Suprapubic skin (tissue), 4 donors: ENCODE data around the gene CASK. TPM values are rescaled to one million over a fixed set of nuclear protein-coding genes. Genes with fewer than 3 reads are reported as not detected.

Source experiments
- DNase-seq, 2 donors: peaks; one replicate each; pipeline ENCODE4 v3.0.0-alpha.2; 2019; ENCODE audit warnings: low spot score in 2 of 2
- H3K27ac ChIP-seq: fragments of 200-600 bp; sonication (generic); one replicate; pipeline ENCODE4 v1.5.1; 2019
- H3K27me3 ChIP-seq: fragments of 200-600 bp; sonication (generic); one replicate; pipeline ENCODE4 v1.5.1; 2019
- H3K36me3 ChIP-seq: fragments of 200-600 bp; sonication (generic); one replicate; pipeline ENCODE4 v1.5.1; 2019
- H3K4me1 ChIP-seq: fragments of 200-600 bp; sonication (generic); one replicate; pipeline ENCODE4 v1.5.1; 2019
- H3K4me3 ChIP-seq: fragments of 200-600 bp; sonication (generic); one replicate; pipeline ENCODE4 v1.5.1; 2019; ENCODE audit warnings: mild to moderate bottlenecking
- H3K9me3 ChIP-seq: fragments of 200-600 bp; sonication (generic); one replicate; pipeline ENCODE4 v1.5.1; 2019
- CTCF ChIP-seq, 2 donors: fragments of 200-600 bp in 1 of 2; fragments of 450-650 bp in 1 of 2; sonication (generic) in 1 of 2; IDR thresholded peaks; one replicate each; pipeline ENCODE4 v1.5.1; 2016 to 2019; ENCODE audit warnings: antibody characterized with exemption in 2 of 2, mild to moderate bottlenecking in 1 of 2, moderate library complexity in 1 of 2
- EP300 ChIP-seq: sonication (generic); formaldehyde crosslinking; IDR thresholded peaks from one replicate; pipeline ENCODE4 v1.6.1; 2017; ENCODE audit warnings: antibody characterized with exemption
- POLR2A ChIP-seq, 2 donors: fragments of 450-650 bp; IDR thresholded peaks; one replicate each; pipeline ENCODE4 v1.6.1; 2017; ENCODE audit warnings: antibody characterized with exemption in 2 of 2, mild to moderate bottlenecking in 2 of 2, moderate library complexity in 2 of 2
- POLR2AphosphoS5 ChIP-seq, 3 donors: sonication (generic); formaldehyde crosslinking; IDR thresholded peaks; one replicate each; pipeline ENCODE4 v1.6.1; 2017; ENCODE audit warnings: antibody characterized with exemption in 3 of 3
- WGBS: methylation state at CpG from one replicate; pipeline ENCODE4 v1.1.5; 2018; 5-methylcytosine and 5-hydroxymethylcytosine counted together
- total RNA-seq, 4 donors: library from RNA; depleted of rRNA; stranded (reverse); fragments of >200 nt; gene quantifications; one replicate each; pipeline ENCODE4 v1.1.0, GENCODE V29; 2016

CASK gene
- total RNA-seq, 4 donors from 2014 or later = 19.4 to 28.6 (median 25.3) TPM

GRCh38 chrX:41737065-41737464, 186.3 kb downstream of the CASK start:
- Histone ChIP-seq H3K9me3 (no peaks in the 10 kb centered on the region), H3K27ac (no peak overlapping the region), H3K4me1 (no peaks in the 10 kb centered on the region), H3K27me3 (no peaks in the 10 kb centered on the region), H3K36me3 (no peaks in the 10 kb centered on the region), H3K4me3 (no peak overlapping the region)
- TF ChIP-seq POLR2A (IDR thresholded peaks at IDR 0.05) (no peak), EP300 (no peak), CTCF (IDR thresholded peaks at IDR 0.05) (no peak)
- 81% methylated on average over 7 of the region's 7 CpGs for WGBS
- no peak for DNase-seq

- no peaks in the 10 kb centered on the region for H3K9me3 ChIP-seq
- no peaks in the 10 kb centered on the region for H3K4me1 ChIP-seq
- DNase-seq = no peak
- WGBS = 22% methylated on average over 1 of the region's 1 CpG
- no peaks in the 10 kb centered on the region for H3K27me3 ChIP-seq
- no peaks in the 10 kb centered on the region for H3K36me3 ChIP-seq
- no peak for TF ChIP-seq CTCF (IDR thresholded peaks at IDR 0.05)
- no peak for TF ChIP-seq POLR2A (IDR thresholded peaks at IDR 0.05)
- TF ChIP-seq POLR2AphosphoS5 (IDR thresholded peaks at IDR 0.05) = no peak
- no peak for TF ChIP-seq EP300
- no peak overlapping the region for H3K4me3 ChIP-seq
- no peak overlapping the region for H3K27ac ChIP-seq
These were observed 188.8 kb downstream of the CASK start for GRCh38 chrX:41734530-41734929.

- Histone ChIP-seq H3K27ac (no peak overlapping the region), H3K4me1 (no peaks in the 10 kb centered on the region), H3K4me3 (no peak overlapping the region), H3K9me3 (no peaks in the 10 kb centered on the region), H3K36me3 (no peaks in the 10 kb centered on the region), H3K27me3 (no peaks in the 10 kb centered on the region)
- 64% methylated on average over 1 of the region's 1 CpG for WGBS
- TF ChIP-seq POLR2A (IDR thresholded peaks at IDR 0.05) = no peak
- TF ChIP-seq POLR2AphosphoS5 (IDR thresholded peaks at IDR 0.05) = no peak
- no peak for TF ChIP-seq EP300
- no peak for TF ChIP-seq CTCF (IDR thresholded peaks at IDR 0.05)
- no peak for DNase-seq
These were observed 189.4 kb downstream of the CASK start for GRCh38 chrX:41733939-41734338.

- WGBS = 90% methylated on average over 2 of the region's 2 CpGs
- Histone ChIP-seq H3K4me1 (no peaks in the 10 kb centered on the region), H3K9me3 (no peaks in the 10 kb centered on the region), H3K27me3 (no peaks in the 10 kb centered on the region), H3K4me3 (no peak overlapping the region), H3K36me3 (no peaks in the 10 kb centered on the region), H3K27ac (no peak overlapping the region)
- no peak for DNase-seq
- TF ChIP-seq EP300 (no peak), POLR2AphosphoS5 (IDR thresholded peaks at IDR 0.05) (no peak), CTCF (IDR thresholded peaks at IDR 0.05) (no peak), POLR2A (IDR thresholded peaks at IDR 0.05) (no peak)
These were observed 191.1 kb downstream of the CASK start for GRCh38 chrX:41732260-41732659.

GRCh38 chrX:41730081-41730480, 193.3 kb downstream of the CASK start:
- 66% methylated on average over 2 of the region's 2 CpGs for WGBS
- H3K4me3 ChIP-seq = no peak overlapping the region
- no peaks in the 10 kb centered on the region for H3K36me3 ChIP-seq
- no peaks in the 10 kb centered on the region for H3K9me3 ChIP-seq
- H3K4me1 ChIP-seq = no peaks in the 10 kb centered on the region
- H3K27ac ChIP-seq = no peak overlapping the region
- TF ChIP-seq CTCF (IDR thresholded peaks at IDR 0.05) = no peak
- TF ChIP-seq POLR2A (IDR thresholded peaks at IDR 0.05) = no peak
- no peak for TF ChIP-seq EP300
- no peak for TF ChIP-seq POLR2AphosphoS5 (IDR thresholded peaks at IDR 0.05)
- H3K27me3 ChIP-seq = no peaks in the 10 kb centered on the region
- DNase-seq = no peak
